GM18951 (cell line): ENCODE measurements around the gene RBP3.

ENCODE experiments used
- POLR2A ChIP-seq: IDR thresholded peaks from 4 replicates; pipeline ENCODE4 v1.6.1; 2011; ENCODE audit warnings: mild to moderate bottlenecking; ENCODE audit not compliant: insufficient read length, insufficient read depth; ENCODE audit errors: extremely low read depth
- in situ Hi-C: fragments of 300-500 bp; cut with MboI; formaldehyde crosslinking; loops from one replicate; pipeline ENCODE4 v1.12.0; 2022; ENCODE audit warnings: low sequenced_read_pairs, mixed read lengths, inconsistent platforms; ENCODE audit not compliant: unreplicated experiment

Gene RBP3

DNA sequence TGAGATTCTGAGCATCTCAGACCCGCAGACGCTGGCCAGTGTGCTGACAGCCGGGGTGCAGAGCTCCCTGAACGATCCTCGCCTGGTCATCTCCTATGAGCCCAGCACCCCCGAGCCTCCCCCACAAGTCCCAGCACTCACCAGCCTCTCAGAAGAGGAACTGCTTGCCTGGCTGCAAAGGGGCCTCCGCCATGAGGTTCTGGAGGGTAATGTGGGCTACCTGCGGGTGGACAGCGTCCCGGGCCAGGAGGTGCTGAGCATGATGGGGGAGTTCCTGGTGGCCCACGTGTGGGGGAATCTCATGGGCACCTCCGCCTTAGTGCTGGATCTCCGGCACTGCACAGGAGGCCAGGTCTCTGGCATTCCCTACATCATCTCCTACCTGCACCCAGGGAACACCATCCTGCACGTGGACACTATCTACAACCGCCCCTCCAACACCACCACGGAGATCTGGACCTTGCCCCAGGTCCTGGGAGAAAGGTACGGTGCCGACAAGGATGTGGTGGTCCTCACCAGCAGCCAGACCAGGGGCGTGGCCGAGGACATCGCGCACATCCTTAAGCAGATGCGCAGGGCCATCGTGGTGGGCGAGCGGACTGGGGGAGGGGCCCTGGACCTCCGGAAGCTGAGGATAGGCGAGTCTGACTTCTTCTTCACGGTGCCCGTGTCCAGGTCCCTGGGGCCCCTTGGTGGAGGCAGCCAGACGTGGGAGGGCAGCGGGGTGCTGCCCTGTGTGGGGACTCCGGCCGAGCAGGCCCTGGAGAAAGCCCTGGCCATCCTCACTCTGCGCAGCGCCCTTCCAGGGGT is 703 bp downstream of the RBP3 start:
- in situ Hi-C loops, result no loop called here
- no peak for TF ChIP-seq POLR2A

- in situ Hi-C loops, result no loop called here
- TF ChIP-seq POLR2A, result no peak
Measured at GRCh38 chr10:47349516-47349915, 1.4 kb downstream of the RBP3 start.

GRCh38 chr10:47349941-47350371 is 1.8 kb downstream of the RBP3 start:
- no peak for TF ChIP-seq POLR2A
- in situ Hi-C loops, result no loop called here

- TF ChIP-seq POLR2A, result no peak
- in situ Hi-C loops, result no loop called here
Measured at GRCh38 chr10:47350671-47351640, 2.8 kb downstream of the RBP3 start.

DNA sequence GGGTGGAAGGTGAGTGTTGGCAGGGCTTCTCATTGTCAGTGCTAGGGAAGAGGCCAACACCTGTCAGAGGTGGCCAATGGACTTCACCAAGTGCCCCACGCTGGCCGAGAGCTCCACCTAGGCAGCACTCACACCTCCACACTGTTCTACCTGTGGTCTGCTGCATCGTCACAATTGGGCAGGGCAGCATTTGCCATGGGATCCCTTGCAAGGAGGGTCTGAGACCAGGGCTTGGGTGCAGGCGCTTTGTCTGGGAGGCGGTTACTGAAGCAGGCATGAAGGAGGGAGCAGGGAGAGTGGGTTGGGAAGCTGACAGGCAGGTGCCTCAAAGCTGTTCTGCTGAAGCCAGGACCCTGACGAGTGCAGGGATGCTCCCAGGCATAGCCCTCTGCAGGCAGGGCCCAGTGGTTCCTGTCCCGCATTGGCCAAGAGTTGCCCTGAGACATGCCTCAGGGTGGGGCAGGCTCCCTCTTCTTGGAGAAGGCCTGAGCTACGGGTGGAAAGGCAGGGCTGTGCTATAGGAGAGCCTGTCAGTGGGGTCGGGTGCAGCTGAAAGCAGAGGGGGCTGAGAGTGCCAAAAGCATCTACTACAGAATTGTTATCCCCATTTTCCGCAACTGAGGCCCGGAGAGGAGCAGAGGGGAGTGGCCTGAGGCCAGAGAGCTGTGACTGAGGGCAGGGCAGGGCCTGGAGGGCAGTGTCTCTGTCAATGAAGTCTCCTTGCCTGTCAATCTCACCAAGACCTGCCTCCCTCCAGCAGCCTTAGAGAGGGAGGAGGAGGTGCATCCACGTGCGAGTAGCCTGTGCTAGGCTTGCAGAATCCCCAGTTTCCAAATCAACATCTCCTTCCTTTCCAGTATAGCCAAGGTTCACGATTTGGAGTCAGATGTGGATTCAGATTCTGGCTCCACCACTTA is 4.0 kb downstream of the RBP3 start:
- TF ChIP-seq POLR2A, result no peak
- in situ Hi-C loops, result no loop called here

DNA sequence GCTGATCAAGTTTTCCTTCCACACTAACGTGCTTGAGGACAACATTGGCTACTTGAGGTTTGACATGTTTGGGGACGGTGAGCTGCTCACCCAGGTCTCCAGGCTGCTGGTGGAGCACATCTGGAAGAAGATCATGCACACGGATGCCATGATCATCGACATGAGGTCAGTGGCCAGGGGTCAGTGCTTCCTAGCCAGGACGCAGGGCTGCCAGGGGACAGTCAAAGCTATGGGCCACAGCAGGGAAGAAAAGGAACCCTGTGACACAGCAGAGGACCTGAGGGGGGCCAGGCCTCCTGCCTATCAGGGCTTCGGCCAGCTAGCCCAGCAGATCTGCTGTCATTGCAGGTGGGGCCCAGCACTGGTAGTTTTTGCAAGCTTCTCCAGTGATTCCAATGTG is 5.2 kb downstream of the RBP3 start:
- TF ChIP-seq POLR2A, result no peak
- in situ Hi-C loops, result no loop called here

- in situ Hi-C loops, result no loop called here
- TF ChIP-seq POLR2A, result no peak
Measured at GRCh38 chr10:47354165-47354564, 6.0 kb downstream of the RBP3 start.

GRCh38 chr10:47354900-47355299 is 6.7 kb downstream of the RBP3 start:
- in situ Hi-C loops, result no loop called here
- TF ChIP-seq POLR2A, result no peak

DNA sequence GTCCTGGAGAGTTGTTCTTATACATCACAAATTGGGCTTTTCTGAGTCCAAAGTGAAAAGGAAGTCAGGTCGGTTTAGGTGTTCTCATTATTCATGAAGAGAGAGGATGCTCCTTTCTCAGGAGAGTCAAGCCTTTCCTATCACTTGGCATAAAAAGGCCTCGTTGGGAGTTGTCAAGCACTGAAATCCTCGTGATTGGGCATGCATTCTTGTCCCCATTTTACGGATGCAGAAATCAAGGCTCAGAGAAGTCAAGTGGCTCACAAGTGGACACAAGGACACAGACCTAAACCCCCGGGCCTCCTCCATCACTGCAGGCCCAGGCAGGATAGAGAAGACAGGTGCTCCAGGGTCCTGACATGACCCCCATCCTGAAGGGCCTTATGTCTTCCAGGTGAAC is 8.5 kb downstream of the RBP3 start:
- no peak for TF ChIP-seq POLR2A
- in situ Hi-C loops, result no loop called here

DNA sequence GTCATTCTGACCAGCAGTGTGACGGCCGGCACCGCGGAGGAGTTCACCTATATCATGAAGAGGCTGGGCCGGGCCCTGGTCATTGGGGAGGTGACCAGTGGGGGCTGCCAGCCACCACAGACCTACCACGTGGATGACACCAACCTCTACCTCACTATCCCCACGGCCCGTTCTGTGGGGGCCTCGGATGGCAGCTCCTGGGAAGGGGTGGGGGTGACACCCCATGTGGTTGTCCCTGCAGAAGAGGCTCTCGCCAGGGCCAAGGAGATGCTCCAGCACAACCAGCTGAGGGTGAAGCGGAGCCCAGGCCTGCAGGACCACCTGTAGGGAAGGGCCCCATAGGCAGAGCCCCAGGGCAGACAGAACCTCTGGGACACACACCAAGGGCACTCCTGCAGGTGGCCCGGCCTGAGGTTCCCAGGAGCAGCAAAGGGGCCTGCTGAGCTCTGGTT is 9.0 kb downstream of the RBP3 start:
- no peak for TF ChIP-seq POLR2A
- in situ Hi-C loops, result no loop called here

- in situ Hi-C loops, result no loop called here
- no peak for TF ChIP-seq POLR2A
Measured at GRCh38 chr10:47357911-47358310, 9.7 kb downstream of the RBP3 start.

GRCh38 chr10:47358457-47358856 is 10.3 kb downstream of the RBP3 start:
- no peak for TF ChIP-seq POLR2A
- in situ Hi-C loops, result no loop called here
